Right hindlimb (tissue), 1 donor: ENCODE data around the gene VPS8.
"Not testable (repeated sequence)": the region's sequence is repeated elsewhere in the genome, so short reads cannot be mapped to it uniquely, and the experiment has no call there.

Experiments used
- DNase-seq: peaks from one replicate; pipeline ENCODE4 v3.0.0-alpha.2; 2018

VPS8 gene

DNA sequence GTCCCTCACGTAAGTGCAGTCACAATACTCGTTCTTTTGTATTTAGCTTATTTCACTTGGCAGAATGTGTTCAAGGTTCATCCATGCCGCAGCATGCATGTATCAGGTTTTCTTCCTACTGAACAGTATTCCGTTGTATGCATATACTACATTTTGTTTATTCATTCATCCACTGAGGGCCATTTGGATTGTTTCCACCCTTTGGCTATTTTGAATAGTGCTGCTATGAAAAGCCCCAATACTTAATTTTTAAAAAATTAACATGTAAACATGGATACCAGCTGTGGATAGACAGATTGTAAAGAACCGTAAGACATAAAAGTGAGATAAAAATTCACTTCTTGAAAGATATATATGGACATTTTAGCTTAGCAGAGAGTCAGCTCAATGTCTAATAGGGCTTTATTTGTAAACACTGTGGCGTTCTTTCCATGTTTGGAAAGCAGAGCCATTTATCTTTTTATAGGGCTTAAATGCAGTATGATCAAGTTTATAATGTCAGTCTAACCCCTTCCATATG lies 115.9 kb downstream of the VPS8 start:
- no peak for DNase-seq

DNA sequence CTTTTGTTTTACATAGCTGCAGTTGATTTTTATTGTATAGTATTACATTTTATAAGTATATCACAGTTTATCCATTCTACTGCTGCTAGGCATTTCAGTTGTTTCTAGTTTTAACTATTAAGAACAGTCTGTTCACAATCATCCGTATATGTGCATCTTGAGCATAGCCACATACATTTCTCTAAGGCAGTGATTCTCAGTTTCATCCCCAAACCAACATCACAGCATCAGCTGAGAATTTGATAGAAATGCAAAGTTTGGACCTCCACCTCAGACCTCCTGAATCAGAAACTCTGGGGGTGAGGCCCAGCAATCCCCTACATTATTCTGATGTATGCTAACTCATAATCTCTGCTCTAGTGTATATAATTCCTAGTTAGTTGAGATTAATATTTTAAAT lies 120.8 kb downstream of the VPS8 start:
- DNase-seq = no peak

DNA sequence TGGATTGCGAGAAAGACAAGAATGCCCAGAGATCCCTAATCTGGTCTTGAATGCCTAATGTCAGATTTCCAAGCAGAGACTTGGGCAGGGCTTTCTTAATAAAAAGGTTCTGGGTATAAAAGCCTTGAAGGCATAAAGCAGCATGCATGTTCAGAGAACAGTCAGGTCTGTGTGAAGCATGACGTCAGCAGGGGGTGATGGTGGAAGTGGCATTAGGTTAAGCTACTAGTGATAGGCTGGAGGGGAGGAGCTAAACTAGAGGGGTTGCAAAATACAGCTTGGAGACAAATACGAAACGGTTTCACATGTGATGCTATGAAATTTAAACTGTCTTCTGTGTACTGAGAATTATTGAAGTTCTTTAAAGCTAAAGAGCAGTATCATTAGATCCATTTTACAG lies 125.6 kb downstream of the VPS8 start:
- DNase-seq = no peak

DNA sequence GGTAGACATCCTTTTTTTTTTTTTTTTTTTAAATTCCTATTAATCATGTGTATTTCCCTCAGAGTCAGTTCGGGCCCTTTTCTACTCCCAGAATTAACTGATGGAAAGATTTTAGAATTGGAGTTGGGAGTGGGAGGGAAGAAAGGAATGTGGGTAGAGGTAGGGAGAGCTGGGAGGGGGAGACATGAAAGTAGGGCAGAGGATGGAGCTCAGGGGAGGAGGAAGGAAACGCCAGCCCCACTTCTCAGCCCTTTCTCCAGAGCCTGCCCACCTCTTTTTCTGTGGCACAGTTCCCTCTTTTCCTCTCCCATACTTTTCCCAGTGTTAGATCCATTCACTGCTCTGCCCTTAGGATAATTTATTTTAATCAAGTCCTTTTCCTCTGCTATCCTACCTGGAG lies 129.4 kb downstream of the VPS8 start:
- no peak for DNase-seq

DNA sequence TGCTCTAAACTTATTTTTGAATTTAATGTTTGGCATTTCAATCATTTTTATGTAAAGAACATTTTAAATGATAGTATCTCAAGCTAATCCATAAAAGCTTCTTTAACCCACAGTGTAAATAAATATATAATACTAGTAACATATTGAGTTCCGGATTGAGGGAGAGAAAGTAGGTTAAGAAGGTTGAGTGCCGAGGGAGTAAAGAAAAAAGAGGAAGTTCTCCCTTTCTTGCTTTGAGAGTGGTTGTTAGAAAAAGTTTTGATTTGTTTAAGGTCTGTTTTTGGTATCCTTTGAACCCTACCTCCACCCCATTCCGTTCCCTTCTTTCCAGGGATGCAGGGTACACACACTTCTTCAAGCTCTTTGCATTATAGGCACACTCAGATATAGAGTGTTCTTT lies 130.8 kb downstream of the VPS8 start:
- DNase-seq = no peak

DNA sequence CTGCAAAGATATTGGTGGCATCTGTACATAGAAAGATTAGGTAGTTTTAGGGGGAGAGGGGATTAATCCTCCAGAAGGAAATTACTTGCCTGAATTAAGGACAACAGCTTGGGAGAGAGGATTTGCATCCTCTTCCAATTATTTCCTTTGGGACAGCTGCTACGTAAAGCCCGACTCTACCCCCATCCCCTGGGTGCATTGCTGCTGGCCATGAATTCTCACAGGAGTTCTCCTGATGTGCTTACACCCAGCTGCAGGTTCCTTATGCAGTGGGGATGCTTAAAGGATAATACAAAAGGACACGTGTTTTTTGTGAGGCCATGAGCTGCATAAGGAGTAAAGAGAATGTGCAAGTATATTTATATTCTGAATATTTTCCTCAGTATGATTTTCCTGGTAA lies 132.3 kb downstream of the VPS8 start:
- no peak for DNase-seq

DNA sequence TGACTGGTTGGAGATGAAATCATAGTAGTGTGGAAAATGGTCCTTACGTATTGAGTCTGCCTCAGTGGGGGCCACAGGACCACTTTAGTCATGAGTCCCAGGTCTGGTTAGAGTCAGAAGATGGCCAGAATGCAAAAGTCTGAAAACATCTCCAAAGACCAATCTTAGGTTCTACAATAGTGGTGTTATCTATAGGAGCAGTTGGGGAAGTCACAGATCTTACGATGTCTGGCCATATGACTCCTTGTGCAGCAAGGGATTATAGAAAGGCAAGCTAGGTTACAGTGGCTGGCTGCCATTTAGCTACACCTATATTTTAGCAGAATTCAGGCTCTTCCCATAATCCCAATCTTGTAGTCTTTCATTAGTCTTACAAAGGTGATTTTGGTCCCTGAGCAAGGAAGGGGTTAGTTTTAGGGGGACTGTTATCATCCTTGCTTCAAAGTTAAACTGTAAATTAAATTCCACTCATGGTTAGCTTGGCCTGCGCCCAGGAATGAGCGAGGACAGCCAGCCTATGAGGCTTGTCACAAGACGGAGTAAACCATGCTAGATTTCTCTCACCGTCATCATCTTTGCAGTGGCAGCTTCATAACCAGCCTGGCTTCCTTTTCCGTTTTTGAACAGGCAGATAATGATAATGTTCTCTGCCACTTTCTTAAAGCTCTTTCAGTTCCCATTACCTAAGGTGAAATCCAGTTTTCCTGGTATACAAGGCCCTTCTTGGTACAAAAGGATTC lies 134.1 kb downstream of the VPS8 start:
- no peak for DNase-seq

DNA sequence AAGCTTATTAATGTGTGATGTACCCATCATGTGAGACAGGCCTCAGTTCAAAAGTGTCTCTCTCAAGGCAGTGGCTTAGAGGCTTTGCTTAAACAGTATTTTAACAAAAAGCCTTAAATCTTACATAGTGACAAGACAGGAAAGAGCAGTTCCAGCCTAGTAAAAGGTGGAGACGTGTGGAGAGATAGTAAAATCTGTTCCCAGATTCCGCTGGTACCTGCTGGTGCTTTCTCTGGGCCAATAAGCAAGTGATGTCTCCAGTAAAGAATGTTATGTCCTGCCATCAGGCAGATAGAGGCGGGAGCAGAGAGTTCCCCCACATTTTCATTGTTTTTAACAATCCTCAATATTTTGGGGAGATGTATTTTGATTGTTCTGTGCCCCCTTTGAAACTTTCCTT lies 135.0 kb downstream of the VPS8 start:
- DNase-seq = no peak

DNA sequence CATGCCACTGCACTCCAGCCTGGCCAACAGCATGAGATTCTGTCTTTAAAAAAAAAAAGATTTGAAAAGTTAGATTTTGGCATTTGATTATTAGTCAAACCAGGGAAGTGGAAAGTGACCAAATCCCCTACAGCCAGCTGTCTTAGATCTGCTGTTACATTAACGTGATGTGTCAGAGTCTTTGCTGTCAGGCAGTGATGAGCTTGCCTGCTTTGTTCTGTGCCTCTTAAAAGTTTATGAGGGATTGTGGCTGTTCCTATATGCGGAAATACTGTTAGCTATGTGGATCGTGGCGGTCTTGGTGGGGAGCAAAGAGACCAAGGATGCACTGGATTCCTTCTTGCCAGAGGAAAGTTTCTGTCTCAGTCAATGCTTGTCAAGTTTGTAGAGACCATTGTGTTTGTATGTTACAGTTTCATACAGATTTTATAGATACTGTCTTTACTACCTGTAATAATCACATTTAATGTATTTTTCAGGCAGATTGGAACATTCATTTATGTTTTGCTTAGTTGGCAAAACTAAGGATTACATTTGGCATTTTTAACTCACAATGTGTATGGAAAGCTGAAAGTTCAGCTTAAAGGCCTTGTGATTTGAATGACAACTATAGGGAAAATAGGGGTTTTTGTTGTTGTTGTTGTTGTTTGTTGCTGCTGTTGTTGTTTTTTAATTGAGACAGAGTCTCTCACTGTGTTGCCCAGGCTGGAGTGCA lies 137.4 kb downstream of the VPS8 start:
- no peak for DNase-seq

DNA sequence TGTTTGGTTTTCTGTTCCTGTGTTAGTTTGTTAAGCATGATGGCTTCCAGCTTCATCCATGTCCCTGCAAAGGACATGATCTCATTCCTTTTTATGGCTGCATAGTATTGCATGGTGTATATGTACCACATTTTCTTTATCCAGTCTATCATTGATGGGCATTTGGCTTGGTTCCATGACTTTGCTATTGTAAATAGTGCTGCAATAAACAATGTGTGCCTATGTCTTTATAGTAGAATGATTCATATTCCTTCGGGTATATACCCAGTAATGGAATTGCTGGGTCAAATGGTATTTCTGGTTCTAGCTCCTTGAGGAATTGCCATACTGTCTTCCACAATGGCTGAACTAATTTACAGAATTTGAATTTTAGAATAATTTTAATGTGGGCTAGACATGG lies 138.8 kb downstream of the VPS8 start:
- not testable (repeated sequence) for DNase-seq

DNA sequence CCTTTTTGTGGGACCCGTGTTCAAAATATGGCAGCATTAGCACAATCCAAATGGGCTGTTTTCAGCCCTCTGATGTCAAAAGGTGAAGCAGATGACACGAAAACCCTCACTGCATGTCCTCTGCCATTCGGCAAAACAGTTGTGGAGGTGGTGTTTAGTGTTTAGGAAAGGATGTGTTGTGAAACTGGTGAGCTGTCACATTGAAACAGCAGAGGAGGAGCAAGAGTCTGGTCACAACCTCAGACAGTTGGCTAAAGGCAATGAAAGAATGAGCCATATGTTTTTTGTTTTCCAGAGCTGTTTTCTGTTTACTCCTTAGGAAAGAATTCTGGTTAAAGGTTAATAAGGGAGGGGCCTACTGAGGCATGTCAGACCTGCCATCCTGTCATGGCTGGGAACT lies 140.7 kb downstream of the VPS8 start:
- DNase-seq = no peak

DNA sequence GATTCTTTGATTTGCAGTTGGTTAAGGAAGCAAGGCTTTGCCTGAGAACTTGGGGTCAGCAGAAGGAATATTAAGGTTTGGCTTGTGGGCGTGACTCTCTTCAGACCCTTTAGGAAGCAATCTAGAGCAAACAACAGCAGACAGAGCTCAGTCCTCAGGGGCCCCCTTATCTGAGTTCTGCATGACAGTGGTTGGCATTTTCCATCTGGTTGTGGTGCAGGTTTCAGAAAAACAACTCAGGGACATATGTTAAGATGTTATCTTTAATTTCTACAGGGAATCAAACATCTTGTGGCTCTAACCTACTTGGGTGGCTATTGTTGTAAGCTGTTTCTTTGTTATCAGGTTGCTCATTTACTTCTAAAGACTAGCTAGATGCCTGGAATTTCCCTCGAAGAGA lies 141.4 kb downstream of the VPS8 start:
- DNase-seq = no peak

DNA sequence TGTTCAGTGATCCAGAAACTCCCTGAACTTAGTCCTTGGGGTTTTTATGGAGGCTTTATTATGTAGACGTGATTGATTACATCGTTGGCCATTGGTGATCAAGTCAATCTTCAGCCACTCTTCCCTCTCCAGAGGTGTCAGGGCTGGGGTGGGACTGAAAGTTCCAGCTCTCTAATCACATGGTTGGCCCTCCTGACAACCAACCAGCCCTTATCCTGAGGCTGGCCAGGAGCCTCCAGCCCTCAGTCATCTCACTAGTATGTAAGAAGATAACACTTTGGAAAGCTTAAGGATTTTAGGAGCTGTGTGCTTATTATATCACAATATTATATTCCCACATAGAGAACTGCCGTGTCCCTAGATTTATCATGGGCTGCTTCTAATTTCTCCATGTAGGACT lies 142.3 kb downstream of the VPS8 start:
- no peak for DNase-seq

DNA sequence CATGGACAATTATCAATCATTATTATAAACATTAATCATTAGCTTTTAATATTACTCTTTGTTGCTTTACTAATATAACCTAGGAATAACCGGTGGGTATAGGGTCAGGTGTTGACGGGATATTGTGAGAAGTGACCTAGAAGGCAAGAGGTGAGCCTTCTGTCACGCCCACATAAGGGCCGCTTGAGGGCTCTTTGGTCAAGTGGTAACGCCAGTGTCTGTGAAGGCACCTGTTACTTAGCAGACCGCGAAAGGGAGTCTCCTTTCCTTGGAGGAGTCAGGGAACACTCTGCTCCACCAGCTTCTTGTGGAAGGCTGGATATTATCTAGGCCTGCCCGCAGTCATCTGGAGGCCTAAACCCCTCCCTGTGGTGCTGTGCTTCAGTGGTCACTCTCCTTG lies 142.9 kb downstream of the VPS8 start:
- DNase-seq = not testable (repeated sequence)

DNA sequence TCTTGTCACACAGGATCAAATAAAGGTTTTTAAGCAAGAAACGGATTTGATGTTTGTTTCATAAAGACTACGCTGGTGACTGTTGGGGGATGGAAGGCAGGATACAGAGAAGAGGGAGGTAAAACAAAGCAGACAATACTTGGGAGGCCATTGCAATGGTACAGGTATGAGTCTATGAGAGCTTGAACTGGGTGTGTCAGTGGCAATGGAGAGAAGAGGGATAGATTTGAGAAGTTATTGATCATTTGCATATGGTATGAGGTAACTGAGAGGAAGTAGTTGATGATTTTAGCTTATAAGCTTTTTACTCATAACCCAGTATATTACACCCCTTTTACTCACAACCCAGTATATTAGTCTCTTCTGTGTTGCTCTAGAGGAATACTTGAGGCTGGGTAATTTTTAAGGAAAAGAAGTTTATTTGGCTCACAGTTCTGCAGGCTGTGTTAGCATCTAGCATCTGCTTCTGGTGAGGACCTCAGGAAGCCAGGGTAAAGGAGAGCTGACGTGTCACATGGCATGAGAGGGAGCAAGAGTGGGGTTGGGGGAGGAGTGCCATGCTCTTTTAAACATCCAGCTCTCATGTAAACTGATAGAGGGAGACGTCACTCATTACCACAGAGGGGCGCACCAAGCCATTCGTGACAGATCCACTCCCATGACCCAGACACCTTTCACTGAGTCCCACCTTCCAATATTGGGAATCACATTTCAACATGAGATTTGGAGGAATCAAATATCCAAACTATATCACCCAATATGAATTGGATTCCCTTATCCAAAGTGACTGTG lies 153.9 kb downstream of the VPS8 start:
- no peak for DNase-seq

DNA sequence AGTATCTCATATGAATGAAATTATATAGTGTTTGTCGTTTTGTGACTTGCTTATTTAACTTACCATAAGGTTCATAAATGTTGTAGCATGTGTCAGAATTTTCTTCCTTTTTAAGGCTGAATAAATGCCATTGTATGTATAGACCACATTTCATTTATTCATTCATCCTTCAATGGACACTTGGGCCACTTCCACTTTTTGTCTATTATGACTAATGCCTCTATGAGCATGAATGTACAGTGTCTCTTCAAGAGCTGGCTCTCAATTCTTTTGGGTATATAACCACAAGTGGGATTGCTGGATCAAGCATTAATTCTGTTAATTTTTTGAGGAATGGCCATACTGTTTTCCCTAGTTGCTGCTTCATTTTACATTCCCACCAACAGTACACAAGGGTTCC lies 156.1 kb downstream of the VPS8 start:
- no peak for DNase-seq

DNA sequence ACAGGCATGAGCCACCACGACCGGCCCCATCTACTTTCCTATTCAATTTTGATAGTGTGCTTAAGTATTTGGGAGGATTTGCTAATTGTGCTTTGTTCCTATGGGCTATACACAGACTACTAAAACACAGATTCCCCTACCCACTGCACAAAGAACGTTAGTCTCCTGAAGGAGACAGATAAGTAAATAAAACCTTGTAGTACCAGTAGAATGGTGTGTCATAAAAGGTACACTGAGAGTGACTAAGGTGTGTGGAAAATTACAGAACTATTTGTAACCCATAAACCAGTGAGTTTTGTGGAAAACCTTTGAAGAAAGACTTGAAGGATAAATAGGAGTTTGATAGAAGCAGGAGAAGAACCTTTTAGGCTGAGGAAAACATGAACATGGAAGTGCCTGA lies 158.2 kb downstream of the VPS8 start:
- DNase-seq = no peak

DNA sequence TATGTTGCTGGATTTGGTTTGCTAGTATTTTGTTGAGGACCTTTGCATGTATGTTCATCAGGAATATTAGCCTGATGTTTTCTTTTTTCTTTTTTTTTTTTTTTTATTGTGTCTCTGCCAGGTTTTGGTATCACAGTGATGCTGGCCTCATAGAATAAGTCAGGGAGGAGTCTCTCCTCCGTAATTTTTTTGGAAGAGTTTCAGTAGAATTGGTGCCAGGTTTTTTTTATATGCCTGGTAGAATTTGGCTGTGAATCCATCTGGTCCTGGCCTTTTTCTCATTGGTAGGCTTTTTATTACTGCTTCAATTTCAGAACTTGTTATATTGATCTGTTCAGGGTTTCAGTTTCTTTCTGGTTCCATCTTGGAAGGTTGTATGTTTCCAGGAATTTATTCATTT lies 165.8 kb downstream of the VPS8 start:
- DNase-seq = no peak

DNA sequence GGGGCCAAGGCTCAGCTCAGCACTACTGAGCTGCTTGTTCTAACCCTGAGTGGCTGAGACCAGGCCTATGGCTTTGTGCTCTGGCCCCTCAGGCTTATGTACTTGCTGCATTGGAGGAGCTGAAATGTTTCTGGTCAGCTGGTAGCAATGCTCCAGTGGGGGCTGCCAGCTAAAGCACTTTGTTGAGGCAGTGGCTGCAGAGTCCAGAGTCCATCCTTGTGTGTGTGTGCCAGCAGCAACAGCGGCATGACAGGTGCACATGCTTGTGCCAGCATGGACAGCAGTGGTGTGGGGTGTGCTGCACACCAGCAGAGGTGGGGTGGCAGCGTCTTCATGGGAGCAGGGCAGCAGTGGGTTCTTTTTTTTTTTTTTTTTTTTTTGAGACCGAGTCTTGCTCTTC lies 169.1 kb downstream of the VPS8 start:
- DNase-seq = no peak

DNA sequence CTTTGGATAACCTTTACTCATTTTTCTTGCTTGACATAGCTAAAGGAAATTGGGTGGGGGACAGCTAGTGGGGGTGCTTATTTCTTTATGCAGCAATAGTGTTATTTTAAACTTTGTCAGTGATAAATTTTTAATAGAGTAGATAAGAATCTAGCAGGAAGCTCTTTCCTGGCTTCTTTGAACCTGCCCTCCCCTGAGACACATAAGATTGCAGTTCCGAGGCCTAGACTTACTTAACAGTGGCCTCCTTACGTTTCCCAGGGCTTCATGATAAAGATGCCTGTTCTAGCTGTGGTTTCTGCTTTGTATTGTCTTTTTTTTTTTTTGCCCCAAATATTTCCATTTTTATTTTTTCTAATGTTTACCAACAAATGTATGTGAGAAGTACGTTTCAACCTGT lies 170.1 kb downstream of the VPS8 start:
- DNase-seq = no peak

DNA sequence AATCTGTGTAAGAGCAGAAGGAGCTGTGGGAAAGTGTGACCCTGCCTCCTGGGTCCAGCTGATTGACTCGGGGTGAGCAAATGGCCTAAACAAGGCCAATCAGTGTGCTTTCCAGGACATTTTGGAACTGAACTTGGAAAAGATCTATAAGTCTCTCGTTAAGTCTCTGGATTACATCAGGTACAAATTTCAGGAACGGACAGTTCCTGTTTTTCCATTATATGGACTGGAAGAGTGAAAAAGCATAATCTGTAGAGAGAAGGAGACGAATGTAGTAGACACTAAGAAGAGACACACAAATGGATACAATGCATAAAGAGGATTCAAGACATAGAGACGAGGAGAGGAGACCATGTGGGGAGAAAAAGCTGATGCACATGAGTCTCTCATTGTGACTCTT lies 173.6 kb downstream of the VPS8 start:
- no peak for DNase-seq

DNA sequence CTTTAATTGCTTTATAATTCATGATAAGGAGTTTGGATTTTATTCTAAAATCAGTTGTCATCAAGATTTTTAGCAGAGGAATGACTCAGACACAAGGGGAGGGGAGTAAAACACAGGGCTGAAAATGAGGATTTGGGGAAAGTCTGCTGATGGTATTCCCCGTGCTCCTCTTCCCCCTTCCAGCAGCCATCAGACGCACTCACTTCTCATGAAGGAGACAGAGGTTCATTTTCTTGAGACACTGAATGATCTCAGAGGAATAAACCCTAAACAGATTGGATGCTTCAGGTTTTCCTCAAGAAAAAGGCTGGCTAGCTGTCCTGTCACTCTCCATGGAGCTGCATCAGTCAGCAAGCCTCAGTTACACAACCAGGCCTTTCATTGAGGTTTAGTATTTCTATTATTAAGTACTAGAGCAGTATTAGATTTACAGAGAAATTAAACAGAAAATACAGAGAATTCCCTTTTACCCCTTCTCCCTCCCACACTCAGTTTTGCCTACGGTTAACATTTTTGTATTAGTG lies 174.5 kb downstream of the VPS8 start:
- no peak for DNase-seq

DNA sequence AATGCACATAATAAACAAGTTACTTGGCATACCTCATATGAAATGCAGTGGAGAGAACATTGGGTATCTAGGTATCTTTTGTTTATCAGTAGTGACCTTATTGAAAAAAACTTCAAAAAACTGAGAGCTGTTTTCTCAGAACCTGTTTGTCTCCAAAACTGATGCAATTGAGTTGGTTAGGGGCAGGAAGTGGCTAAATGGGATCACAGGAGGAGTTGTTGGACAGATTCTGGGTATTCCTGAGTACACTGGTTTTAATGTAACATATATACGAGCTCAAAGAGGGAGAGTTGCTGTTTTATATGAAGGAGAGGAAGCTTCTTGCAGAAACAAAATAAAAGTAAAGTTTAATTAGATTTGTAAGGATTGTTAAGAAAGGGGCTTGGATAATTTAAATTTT lies 181.4 kb downstream of the VPS8 start:
- no peak for DNase-seq

DNA sequence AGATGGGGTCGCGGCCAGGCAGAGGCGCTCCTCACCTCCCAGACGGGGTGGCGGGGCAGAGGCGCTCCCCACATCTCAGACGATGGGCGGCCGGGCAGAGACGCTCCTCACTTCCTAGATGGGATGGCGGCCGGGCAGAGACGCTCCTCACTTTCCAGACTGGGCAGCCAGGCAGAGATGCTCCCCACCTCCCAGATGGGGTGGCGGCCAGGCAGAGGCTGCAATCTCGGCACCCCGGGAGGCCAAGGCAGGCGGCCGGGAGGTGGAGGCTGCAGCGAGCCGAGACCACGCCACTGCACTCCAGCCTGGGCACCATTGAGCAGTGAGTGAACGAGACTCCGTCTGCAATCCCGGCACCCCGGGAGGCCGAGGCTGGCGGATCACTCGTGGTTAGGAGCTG lies 191.9 kb downstream of the VPS8 start:
- not testable (repeated sequence) for DNase-seq
